Tibial nerve (tissue), 3 donors: Measurements from ENCODE around the gene INTS3.

Source experiments
- POLR2A ChIP-seq, 2 donors: fragments of 450-650 bp; IDR thresholded peaks; one replicate each; pipeline ENCODE4 v1.6.1; 2017; ENCODE audit warnings: antibody characterized with exemption in 2 of 2, mild to moderate bottlenecking in 2 of 2, moderate library complexity in 2 of 2
- TF ChIP-seq, protein P1 (sequence below), 5 experiments: fragments of 200-600 bp in 3 of 5; fragments of 450-650 bp in 2 of 5; sonication (generic) in 3 of 5; IDR thresholded peaks; one replicate each; pipeline ENCODE4 v1.5.1; 2016 to 2019; ENCODE audit warnings: antibody characterized with exemption in 5 of 5, mild to moderate bottlenecking in 3 of 5, moderate library complexity in 2 of 5

DNA sequence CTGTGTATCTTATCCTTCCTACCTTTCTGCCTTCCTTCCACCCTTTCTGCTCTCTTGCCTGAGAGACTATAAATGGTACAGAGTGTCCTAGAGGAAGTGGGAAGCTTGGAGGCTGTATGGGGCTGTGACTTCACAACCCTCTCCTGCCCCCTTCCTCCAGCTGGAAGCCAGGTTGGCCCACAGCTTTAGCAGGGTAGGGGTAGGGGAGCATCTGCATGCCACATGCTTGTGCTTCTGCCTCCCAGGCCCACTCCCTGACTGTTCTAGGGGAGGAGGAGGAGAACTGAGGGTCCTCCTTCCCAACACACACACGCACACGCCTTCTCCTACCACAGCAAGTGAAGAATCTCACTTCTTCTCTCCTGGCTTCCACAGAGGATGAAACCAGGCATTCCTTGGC is 43.4 kb downstream of the INTS3 start:
- no peak for TF ChIP-seq POLR2A (IDR thresholded peaks at IDR 0.05)
- TF ChIP-seq, protein P1, sequence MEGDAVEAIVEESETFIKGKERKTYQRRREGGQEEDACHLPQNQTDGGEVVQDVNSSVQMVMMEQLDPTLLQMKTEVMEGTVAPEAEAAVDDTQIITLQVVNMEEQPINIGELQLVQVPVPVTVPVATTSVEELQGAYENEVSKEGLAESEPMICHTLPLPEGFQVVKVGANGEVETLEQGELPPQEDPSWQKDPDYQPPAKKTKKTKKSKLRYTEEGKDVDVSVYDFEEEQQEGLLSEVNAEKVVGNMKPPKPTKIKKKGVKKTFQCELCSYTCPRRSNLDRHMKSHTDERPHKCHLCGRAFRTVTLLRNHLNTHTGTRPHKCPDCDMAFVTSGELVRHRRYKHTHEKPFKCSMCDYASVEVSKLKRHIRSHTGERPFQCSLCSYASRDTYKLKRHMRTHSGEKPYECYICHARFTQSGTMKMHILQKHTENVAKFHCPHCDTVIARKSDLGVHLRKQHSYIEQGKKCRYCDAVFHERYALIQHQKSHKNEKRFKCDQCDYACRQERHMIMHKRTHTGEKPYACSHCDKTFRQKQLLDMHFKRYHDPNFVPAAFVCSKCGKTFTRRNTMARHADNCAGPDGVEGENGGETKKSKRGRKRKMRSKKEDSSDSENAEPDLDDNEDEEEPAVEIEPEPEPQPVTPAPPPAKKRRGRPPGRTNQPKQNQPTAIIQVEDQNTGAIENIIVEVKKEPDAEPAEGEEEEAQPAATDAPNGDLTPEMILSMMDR (IDR thresholded peaks at IDR 0.05): no peak
